Activated CD8-positive, alpha-beta memory T cell treated with anti-CD3 and anti-CD28 coated beads, Interleukin-2, amount 50 U/mL, for 24 hours (primary cell): ENCODE measurements around the gene CC2D2B.
"Not testable (repeated sequence)": the region's sequence is repeated elsewhere in the genome, so short reads cannot be mapped to it uniquely, and the experiment has no call there.

Experiments used
- DNase-seq: peaks from one replicate; pipeline ENCODE4 v3.0.0-alpha.2; 2020; ENCODE audit errors: extremely low read depth

CC2D2B gene

DNA sequence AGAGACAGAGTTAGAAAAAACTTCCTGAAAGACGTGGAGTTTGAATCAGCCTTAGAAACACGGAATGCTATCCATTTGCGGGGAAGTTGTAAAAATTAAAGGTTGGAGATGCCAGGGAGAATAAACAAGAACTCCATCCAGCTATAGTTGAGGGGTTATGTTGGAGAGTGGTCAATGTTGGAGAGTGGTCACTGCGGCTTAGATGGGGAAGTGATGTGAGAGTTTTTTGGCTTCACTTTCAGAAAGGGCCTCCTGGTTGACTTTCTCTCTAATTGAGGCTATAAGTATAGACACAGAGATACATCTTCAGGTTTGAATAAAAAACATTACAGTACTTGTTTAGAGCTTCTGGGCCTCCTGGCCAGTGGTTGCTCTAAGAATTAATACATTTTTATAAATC, 675 bp downstream of the CC2D2B start:
- no peak for DNase-seq

- DNase-seq = no peak
These were observed 1.8 kb downstream of the CC2D2B start for GRCh38 chr10:95909561-95909960.

- DNase-seq = not testable (repeated sequence)
These were observed 8.3 kb downstream of the CC2D2B start for GRCh38 chr10:95916039-95916438.

GRCh38 chr10:95920798-95921426, 13.1 kb downstream of the CC2D2B start:
- DNase-seq = no peak

- DNase-seq = no peak
These were observed 17.3 kb downstream of the CC2D2B start for GRCh38 chr10:95925033-95925432.

GRCh38 chr10:95935429-95935828, 27.7 kb downstream of the CC2D2B start:
- DNase-seq = no peak

DNA sequence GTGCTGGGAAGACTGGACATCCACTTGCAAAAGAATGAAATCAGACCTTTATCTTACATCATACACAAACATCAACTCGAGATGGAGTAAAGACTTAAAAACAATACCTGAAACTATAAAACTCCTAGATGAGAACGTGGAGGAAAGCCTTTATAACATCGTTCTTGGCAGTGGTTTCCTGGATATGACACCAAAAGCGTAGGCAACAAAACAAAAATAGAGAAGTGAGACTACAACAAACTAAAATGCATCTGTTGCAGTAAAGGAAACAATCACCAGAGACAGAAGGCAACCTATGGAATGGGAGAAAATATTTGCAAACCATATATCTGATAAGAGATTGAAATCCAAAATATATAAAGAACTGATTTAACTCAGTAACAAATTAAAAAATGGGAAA, 33.3 kb downstream of the CC2D2B start:
- DNase-seq = no peak

GRCh38 chr10:95963202-95963990, 55.6 kb downstream of the CC2D2B start:
- no peak for DNase-seq

DNA sequence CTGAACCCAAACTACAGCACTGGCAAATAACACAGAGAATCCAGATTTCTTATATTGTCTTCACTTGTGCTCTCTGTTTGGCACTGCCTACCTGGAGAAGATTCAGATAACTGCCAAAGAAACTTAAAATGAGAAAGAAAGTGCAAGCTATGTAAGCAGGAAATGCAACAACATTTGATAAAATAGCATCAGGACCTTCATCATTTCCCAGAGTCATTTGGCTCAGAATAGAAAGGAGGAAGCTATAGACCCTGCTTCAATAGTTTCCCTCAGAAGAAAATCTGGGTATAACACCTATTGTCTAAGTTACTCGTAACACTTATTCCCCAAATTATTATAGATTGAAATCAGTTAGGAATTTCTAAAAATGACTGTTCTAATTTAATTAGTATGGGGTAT, 56.2 kb downstream of the CC2D2B start:
- no peak for DNase-seq

- DNase-seq = no peak
These were observed 57.0 kb downstream of the CC2D2B start for GRCh38 chr10:95964756-95965155.

- no peak for DNase-seq
These were observed 68.8 kb downstream of the CC2D2B start for GRCh38 chr10:95976362-95977229.

GRCh38 chr10:95982200-95982599, 74.4 kb downstream of the CC2D2B start:
- no peak for DNase-seq

DNA sequence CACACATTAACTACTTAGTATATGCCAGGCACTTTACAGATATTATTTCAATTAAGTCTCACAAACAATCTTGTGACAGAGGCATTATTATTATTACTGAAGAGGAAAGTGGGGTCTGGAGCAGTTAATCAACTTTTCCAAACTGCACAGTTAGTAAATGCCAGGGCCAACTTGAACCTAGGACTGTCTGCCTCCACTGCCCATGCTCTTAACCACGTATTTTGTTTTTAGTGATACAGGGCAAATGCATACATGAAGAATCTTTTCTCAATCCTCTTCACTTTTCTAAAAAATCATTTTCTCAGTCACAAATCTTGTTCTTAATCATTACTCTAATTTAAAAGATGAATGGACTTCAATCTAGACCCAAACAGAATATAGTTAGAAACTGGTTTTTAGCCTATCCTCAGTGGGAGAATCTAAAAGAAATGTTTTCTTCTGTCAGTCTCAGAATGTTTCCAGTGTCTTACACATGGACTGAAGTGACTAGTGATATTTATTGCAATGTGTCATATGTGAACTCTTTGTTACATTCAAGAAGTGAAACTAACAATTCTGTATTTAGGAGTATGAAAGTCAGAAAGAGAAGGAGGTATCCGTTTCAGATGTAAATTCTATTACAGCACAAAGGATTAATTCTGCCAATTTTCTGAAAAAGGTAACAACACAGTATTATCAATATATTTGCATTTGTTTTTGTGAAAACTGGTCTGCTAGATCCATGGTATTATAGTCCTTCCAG, 80.1 kb downstream of the CC2D2B start:
- DNase-seq = no peak

DNA sequence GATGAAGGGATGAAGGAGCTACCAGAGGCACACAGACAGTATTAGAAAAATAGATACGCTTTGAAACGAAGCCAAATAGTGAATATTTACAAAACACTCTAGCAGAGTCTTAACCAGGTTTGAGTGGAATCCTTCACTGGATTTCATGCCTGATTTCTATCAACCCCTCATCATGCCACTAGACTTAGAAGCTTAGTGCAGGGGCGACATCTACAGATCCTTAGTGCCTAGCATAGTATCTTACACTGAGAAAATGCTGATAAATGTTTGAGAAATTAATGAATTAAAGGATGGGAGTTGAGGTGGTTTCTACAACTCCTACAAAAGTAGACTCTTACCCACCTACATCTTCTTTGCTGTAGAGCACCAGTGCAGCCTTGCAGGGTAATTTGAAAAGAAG, 80.9 kb downstream of the CC2D2B start:
- no peak for DNase-seq

GRCh38 chr10:95994376-95994775, 86.6 kb downstream of the CC2D2B start:
- not testable (repeated sequence) for DNase-seq

DNA sequence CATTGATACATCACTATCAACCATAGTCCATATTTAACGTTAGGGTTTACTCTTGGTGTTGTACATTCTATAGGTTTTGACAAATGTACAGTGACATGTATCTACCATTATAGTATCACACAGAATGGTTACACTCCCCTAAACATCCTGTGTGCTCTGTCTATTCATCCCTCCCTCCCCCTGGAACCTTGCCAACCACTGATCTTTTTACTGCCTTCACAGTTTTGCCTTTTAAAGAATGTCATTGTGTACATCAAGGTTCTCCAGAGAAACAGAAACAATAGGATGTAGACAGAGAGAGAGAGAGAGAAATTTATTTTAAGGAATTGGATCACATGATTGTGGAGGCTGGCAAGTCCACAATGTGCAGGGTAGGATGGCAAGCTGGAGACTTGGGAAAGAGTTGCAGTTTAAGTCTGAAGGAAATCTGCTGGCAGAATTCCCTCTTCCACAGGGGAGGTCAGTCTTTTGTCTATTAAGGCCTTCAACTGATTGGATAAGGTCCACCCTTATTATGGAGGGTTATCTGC, 90.5 kb downstream of the CC2D2B start:
- DNase-seq = no peak

GRCh38 chr10:96013956-96014355, 106.2 kb downstream of the CC2D2B start:
- no peak for DNase-seq

- DNase-seq = no peak
These were observed 106.8 kb downstream of the CC2D2B start for GRCh38 chr10:96014473-96015102.

GRCh38 chr10:96017191-96017687, 109.5 kb downstream of the CC2D2B start:
- no peak for DNase-seq

DNA sequence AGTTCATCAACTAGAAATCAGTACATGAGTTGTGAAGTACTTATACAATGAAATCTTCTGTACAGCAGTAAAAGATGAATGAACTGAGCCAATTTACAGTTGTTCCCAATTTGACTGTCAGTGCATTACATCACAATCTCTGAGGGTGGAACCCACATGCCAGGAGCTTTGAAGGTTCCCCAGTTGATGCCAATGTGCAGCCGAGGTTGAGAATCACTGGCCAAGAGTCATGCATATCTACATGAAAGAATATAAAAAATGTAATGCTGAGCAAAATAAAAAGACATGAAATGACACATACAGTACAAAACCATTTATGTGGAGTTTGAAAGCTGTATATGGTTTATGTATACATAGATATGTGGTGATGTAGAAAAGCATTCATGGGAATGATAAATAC, 113.6 kb downstream of the CC2D2B start:
- no peak for DNase-seq

DNA sequence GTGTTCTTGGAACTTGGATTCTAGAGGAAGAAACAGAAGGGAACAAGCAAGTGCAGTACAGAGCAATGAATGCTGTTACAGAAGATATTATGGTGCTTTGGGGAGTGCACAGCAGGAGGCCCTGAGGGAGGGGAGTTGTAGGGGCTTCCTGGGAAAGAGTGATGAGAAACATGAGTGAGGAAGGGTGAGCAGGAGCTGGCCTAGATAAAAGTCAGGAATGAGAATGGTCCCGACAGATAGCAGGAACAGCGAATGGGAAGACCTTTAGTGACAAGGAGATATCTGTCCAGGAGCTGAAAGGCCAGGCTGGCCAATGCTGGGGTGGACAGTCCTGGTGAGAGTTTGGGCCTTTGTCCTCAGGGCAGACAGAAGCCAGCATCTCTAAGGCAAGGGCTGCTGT, 115.0 kb downstream of the CC2D2B start:
- no peak for DNase-seq
